NT2/D1 (cell line): Measurements from ENCODE around the gene ILK.

Experiments
- SUZ12 ChIP-seq: IDR thresholded peaks from 2 replicates; pipeline ENCODE4 v1.6.1; 2011; ENCODE audit not compliant: insufficient read length, insufficient read depth; ENCODE audit errors: extremely low read depth
- YY1 ChIP-seq: IDR thresholded peaks from 2 replicates; pipeline ENCODE4 v1.6.1; 2011; ENCODE audit not compliant: insufficient read length, insufficient read depth
- ZNF274 ChIP-seq: IDR thresholded peaks from 2 replicates; pipeline ENCODE4 v1.6.1; 2011; ENCODE audit warnings: mild to moderate bottlenecking, low read depth, low read length

DNA sequence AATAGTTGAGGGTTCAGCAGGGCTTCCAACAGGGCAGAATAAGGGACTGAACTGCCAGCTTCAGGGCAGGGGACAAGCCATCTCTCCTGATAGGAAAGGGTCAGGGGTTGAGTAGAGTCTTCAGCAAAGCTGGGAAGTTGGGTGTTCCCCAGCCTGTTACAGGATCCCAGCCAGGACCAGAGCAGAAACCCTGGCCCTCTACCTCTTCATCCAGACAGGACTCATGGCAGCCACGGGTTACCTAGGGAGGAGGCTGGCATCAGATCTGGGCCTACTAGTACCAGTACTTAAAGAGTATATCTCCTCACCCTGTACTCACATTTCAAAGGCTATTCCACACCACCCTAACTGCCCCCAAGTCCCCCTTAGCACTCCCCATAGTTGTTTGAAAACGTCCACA lies 10.9 kb downstream of the ILK start:
- TF ChIP-seq YY1 (no peak), SUZ12 (no peak), ZNF274 (no peak)
